Stimulated activated naive B cell treated with anti-CD40 and anti-IgM and Interleukin-4, amounts not matched to agents 10 μg/mL and 1 μg/mL and 100 μg/mL, for 72 hours (primary cell): ENCODE data around the gene UBA6.
A peak's percentile ranks its signal among the peaks of the same experiment; 100 is the strongest.

Experiments
- ATAC-seq, 2 donors: fragments of 150-1000 bp; cut with Tn5 transposase; replicated peaks; 2 replicates each; pipeline ENCODE4 v1.10.0; 2021; ENCODE audit warnings: moderate library complexity in 1 of 2
- DNase-seq: peaks from one replicate; pipeline ENCODE4 v3.0.0; 2021
- H3K27ac Mint-ChIP-seq: one replicate; pipeline ENCODE4 v1.8.0; 2022; ENCODE audit warnings: mild to moderate bottlenecking, mixed read lengths
- H3K27me3 Mint-ChIP-seq, 2 donors: one replicate each; pipeline ENCODE4 v1.8.0; 2022; ENCODE audit warnings: mixed read lengths in 2 of 2
- H3K36me3 Mint-ChIP-seq, 2 donors: one replicate each; pipeline ENCODE4 v1.8.0; 2022; ENCODE audit warnings: mixed read lengths in 2 of 2, mild to moderate bottlenecking in 1 of 2
- H3K4me1 Mint-ChIP-seq, 2 donors: one replicate each; pipeline ENCODE4 v1.8.0; 2022; ENCODE audit warnings: mixed read lengths in 2 of 2, mild to moderate bottlenecking in 1 of 2
- H3K4me3 Mint-ChIP-seq, 2 donors: one replicate each; pipeline ENCODE4 v1.8.0; 2022; ENCODE audit warnings: mild to moderate bottlenecking in 2 of 2, mixed read lengths in 2 of 2, moderate library complexity in 1 of 2
- H3K9me3 Mint-ChIP-seq, 2 donors: one replicate each; pipeline ENCODE4 v1.8.0; 2022; ENCODE audit warnings: mixed read lengths in 2 of 2, mild to moderate bottlenecking in 1 of 2

Gene UBA6

GRCh38 chr4:67701517-67701850 is 529 bp upstream of the UBA6 start:
- DNase-seq: no peak
- no peaks in the 10 kb centered on the region for H3K27me3 Mint-ChIP-seq
- peaks cover 24 to 43% of the 10 kb centered on the region in 2 donors for H3K36me3 Mint-ChIP-seq
- peak overlapping the region; percentile 98 for H3K27ac Mint-ChIP-seq
- H3K9me3 Mint-ChIP-seq: peaks cover 8 to 14% of the 10 kb centered on the region in 2 donors
- peaks cover 26 to 46% of the 10 kb centered on the region in 2 donors for H3K4me1 Mint-ChIP-seq
- H3K4me3 Mint-ChIP-seq: peak overlapping the region; percentile 98
- ATAC-seq: no peak

- peak overlapping the region; percentile 98 for H3K4me3 Mint-ChIP-seq
- peaks cover 3 to 4% of the 10 kb centered on the region in 2 donors for H3K9me3 Mint-ChIP-seq
- H3K36me3 Mint-ChIP-seq: peaks cover 16 to 40% of the 10 kb centered on the region in 2 donors
- peaks cover 23 to 36% of the 10 kb centered on the region in 2 donors for H3K4me1 Mint-ChIP-seq
- no peaks in the 10 kb centered on the region for H3K27me3 Mint-ChIP-seq
- H3K27ac Mint-ChIP-seq: peak overlapping the region; percentile 98
- DNase-seq: no peak
- ATAC-seq: peak; percentile 1 to 9
These were observed 728 bp downstream of the UBA6 start for GRCh38 chr4:67700116-67700737.

GRCh38 chr4:67699603-67700002 is 1.4 kb downstream of the UBA6 start:
- H3K9me3 Mint-ChIP-seq: peaks cover 0 to 3% of the 10 kb centered on the region in 2 donors
- H3K4me3 Mint-ChIP-seq: peak overlapping the region; percentile 98
- peak overlapping the region; percentile 9 for H3K27ac Mint-ChIP-seq
- no peaks in the 10 kb centered on the region for H3K27me3 Mint-ChIP-seq
- DNase-seq: no peak
- peaks cover 16 to 39% of the 10 kb centered on the region in 2 donors for H3K36me3 Mint-ChIP-seq
- ATAC-seq: no peak
- peaks cover 19 to 30% of the 10 kb centered on the region in 2 donors for H3K4me1 Mint-ChIP-seq

GRCh38 chr4:67697860-67698687 is 2.9 kb downstream of the UBA6 start:
- peaks cover 12 to 30% of the 10 kb centered on the region in 2 donors for H3K4me1 Mint-ChIP-seq

GRCh38 chr4:67696061-67696460 is 4.9 kb downstream of the UBA6 start:
- peaks cover 11 to 24% of the 10 kb centered on the region in 2 donors for H3K4me1 Mint-ChIP-seq
- H3K9me3 Mint-ChIP-seq: no peaks in the 10 kb centered on the region
- H3K4me3 Mint-ChIP-seq: no peak overlapping the region
- DNase-seq (no peak), ATAC-seq (no peak)
- no peaks in the 10 kb centered on the region for H3K27me3 Mint-ChIP-seq
- H3K36me3 Mint-ChIP-seq: peaks cover 28 to 49% of the 10 kb centered on the region in 2 donors
- no peak overlapping the region for H3K27ac Mint-ChIP-seq

More at GRCh38 chr4:67697860-67698687, 2.9 kb downstream of the UBA6 start:
- Mint-ChIP-seq H3K36me3 (peaks cover 14 to 34% of the 10 kb centered on the region in 2 donors), H3K27me3 (no peaks in the 10 kb centered on the region), H3K9me3 (no peaks in the 10 kb centered on the region), H3K4me3 (no peak overlapping the region), H3K27ac (no peak overlapping the region)
- DNase-seq (no peak), ATAC-seq (no peak)

GRCh38 chr4:67694662-67695061 is 6.3 kb downstream of the UBA6 start:
- Mint-ChIP-seq H3K27me3 (no peaks in the 10 kb centered on the region), H3K4me1 (peaks cover 13 to 31% of the 10 kb centered on the region in 2 donors), H3K27ac (no peak overlapping the region), H3K9me3 (no peaks in the 10 kb centered on the region), H3K36me3 (peaks cover 35 to 58% of the 10 kb centered on the region in 2 donors), H3K4me3 (no peak overlapping the region)
- DNase-seq (no peak), ATAC-seq (no peak)

- ATAC-seq: no peak
- Mint-ChIP-seq H3K4me3 (no peak overlapping the region), H3K27me3 (no peaks in the 10 kb centered on the region), H3K4me1 (peaks cover 9 to 16% of the 10 kb centered on the region in 2 donors), H3K36me3 (peaks cover 34 to 53% of the 10 kb centered on the region in 2 donors), H3K9me3 (no peaks in the 10 kb centered on the region), H3K27ac (peak overlapping the region; percentile 20)
- no peak for DNase-seq
These were observed 9.6 kb downstream of the UBA6 start for GRCh38 chr4:67691328-67691727.

- peaks cover 27 to 38% of the 10 kb centered on the region in 2 donors for H3K36me3 Mint-ChIP-seq
- no peak overlapping the region for H3K27ac Mint-ChIP-seq
- H3K9me3 Mint-ChIP-seq: no peaks in the 10 kb centered on the region
- H3K4me3 Mint-ChIP-seq: no peak overlapping the region
- H3K27me3 Mint-ChIP-seq: no peaks in the 10 kb centered on the region
- peaks cover 13 to 28% of the 10 kb centered on the region in 2 donors for H3K4me1 Mint-ChIP-seq
- DNase-seq: no peak
- no peak for ATAC-seq
These were observed 13.3 kb downstream of the UBA6 start for GRCh38 chr4:67687636-67688035.

- no peak for DNase-seq
- Mint-ChIP-seq H3K27me3 (no peaks in the 10 kb centered on the region), H3K9me3 (no peaks in the 10 kb centered on the region), H3K4me1 (peaks cover 12 to 26% of the 10 kb centered on the region in 2 donors), H3K4me3 (no peak overlapping the region), H3K36me3 (peaks cover 14 to 30% of the 10 kb centered on the region in 2 donors), H3K27ac (no peak overlapping the region)
- no peak for ATAC-seq
These were observed 15.5 kb downstream of the UBA6 start for GRCh38 chr4:67685532-67685859.

- ATAC-seq: no peak
- peaks cover 11 to 21% of the 10 kb centered on the region in 2 donors for H3K4me1 Mint-ChIP-seq
- H3K36me3 Mint-ChIP-seq: peaks cover 11 to 25% of the 10 kb centered on the region in 2 donors
- no peak overlapping the region for H3K4me3 Mint-ChIP-seq
- DNase-seq: no peak
- no peaks in the 10 kb centered on the region for H3K9me3 Mint-ChIP-seq
- no peaks in the 10 kb centered on the region for H3K27me3 Mint-ChIP-seq
- no peak overlapping the region for H3K27ac Mint-ChIP-seq
These were observed 16.0 kb downstream of the UBA6 start for GRCh38 chr4:67684839-67685531.

GRCh38 chr4:67682266-67682665 is 18.7 kb downstream of the UBA6 start:
- no peaks in the 10 kb centered on the region for H3K27me3 Mint-ChIP-seq
- peaks cover 6 to 14% of the 10 kb centered on the region in 2 donors for H3K4me1 Mint-ChIP-seq
- no peak overlapping the region for H3K27ac Mint-ChIP-seq
- no peak for DNase-seq
- H3K9me3 Mint-ChIP-seq: no peaks in the 10 kb centered on the region
- H3K4me3 Mint-ChIP-seq: no peak overlapping the region
- peaks cover 8 to 27% of the 10 kb centered on the region in 2 donors for H3K36me3 Mint-ChIP-seq
- no peak for ATAC-seq

GRCh38 chr4:67680581-67681222 is 20.3 kb downstream of the UBA6 start:
- Mint-ChIP-seq H3K4me1 (peaks cover 5 to 6% of the 10 kb centered on the region in 2 donors), H3K27me3 (no peaks in the 10 kb centered on the region), H3K27ac (peak overlapping the region; percentile 7), H3K4me3 (no peak overlapping the region), H3K9me3 (no peaks in the 10 kb centered on the region), H3K36me3 (peaks cover 14 to 33% of the 10 kb centered on the region in 2 donors)
- no peak for ATAC-seq
- DNase-seq: no peak

- peaks cover 27 to 43% of the 10 kb centered on the region in 2 donors for H3K36me3 Mint-ChIP-seq
- no peak for DNase-seq
- no peaks in the 10 kb centered on the region for H3K27me3 Mint-ChIP-seq
- ATAC-seq: no peak
- H3K9me3 Mint-ChIP-seq: no peaks in the 10 kb centered on the region
- no peak overlapping the region for H3K27ac Mint-ChIP-seq
- H3K4me3 Mint-ChIP-seq: no peak overlapping the region
- no peaks in the 10 kb centered on the region for H3K4me1 Mint-ChIP-seq
These were observed 22.3 kb downstream of the UBA6 start for GRCh38 chr4:67678612-67679011.

GRCh38 chr4:67674098-67674497 is 26.9 kb downstream of the UBA6 start:
- Mint-ChIP-seq H3K27ac (no peak overlapping the region), H3K36me3 (peaks cover 35 to 45% of the 10 kb centered on the region in 2 donors), H3K4me1 (no peaks in the 10 kb centered on the region), H3K4me3 (no peak overlapping the region), H3K27me3 (no peaks in the 10 kb centered on the region), H3K9me3 (no peaks in the 10 kb centered on the region)
- ATAC-seq (no peak), DNase-seq (no peak)
